Activated T-cell treated with anti-CD3 and anti-CD28 coated beads for 48 hours (primary cell): Measurements from ENCODE around the gene PYGM.
A peak's percentile ranks its signal among the peaks of the same experiment; 100 is the strongest.

Experiments
- DNase-seq: peaks from one replicate; pipeline ENCODE4 v3.0.0-alpha.2; 2020; ENCODE audit warnings: low read depth

Gene PYGM

GRCh38 chr11:64735725-64736259, 24.0 kb downstream of the PYGM start:
- no peak for DNase-seq

GRCh38 chr11:64734811-64735724, 24.7 kb downstream of the PYGM start:
- DNase-seq: no peak

GRCh38 chr11:64731601-64732000, 28.2 kb downstream of the PYGM start:
- DNase-seq: no peak

GRCh38 chr11:64729851-64730382, 29.9 kb downstream of the PYGM start:
- peak; percentile 27 for DNase-seq

- no peak for DNase-seq
These were observed 30.9 kb downstream of the PYGM start for GRCh38 chr11:64728757-64729365.

- DNase-seq: no peak
These were observed 32.8 kb downstream of the PYGM start for GRCh38 chr11:64726867-64727530.

GRCh38 chr11:64726211-64726641, 33.5 kb downstream of the PYGM start:
- DNase-seq: no peak

- DNase-seq: no peak
These were observed 34.8 kb downstream of the PYGM start for GRCh38 chr11:64724863-64725532.

- no peak for DNase-seq
These were observed 35.6 kb downstream of the PYGM start for GRCh38 chr11:64723907-64724862.

GRCh38 chr11:64723117-64723906, 36.5 kb downstream of the PYGM start, which contains the start of gene NRXN2:
Gene NRXN2, minus strand, starts transcription at chr11:64723197. Its CDS starts 9,498 bp downstream, at chr11:64713699.
- DNase-seq: peak; percentile 87

- DNase-seq: no peak
These were observed 37.4 kb downstream of the PYGM start for GRCh38 chr11:64722141-64723065.

GRCh38 chr11:64721359-64721699, 38.4 kb downstream of the PYGM start:
- no peak for DNase-seq

- DNase-seq: no peak
These were observed 39.0 kb downstream of the PYGM start for GRCh38 chr11:64720640-64721358.

GRCh38 chr11:64720167-64720566, 39.6 kb downstream of the PYGM start:
- no peak for DNase-seq

- no peak for DNase-seq
These were observed 40.4 kb downstream of the PYGM start for GRCh38 chr11:64719406-64719805.

- no peak for DNase-seq
These were observed 41.0 kb downstream of the PYGM start for GRCh38 chr11:64718780-64719124.

GRCh38 chr11:64718084-64718779, 41.5 kb downstream of the PYGM start:
- DNase-seq: no peak

- DNase-seq: no peak
These were observed 42.6 kb downstream of the PYGM start for GRCh38 chr11:64717268-64717578.
